ENCODE measurements around the gene GRK4. TPM values are rescaled to one million over a fixed set of nuclear protein-coding genes. Genes with fewer than 3 reads are reported as not detected.

Gene GRK4
- total and polyA plus RNA-seq, 2 of the 4 experiments (the other 2 are of a cell fraction): 1.6 to 2.2 TPM

DNA sequence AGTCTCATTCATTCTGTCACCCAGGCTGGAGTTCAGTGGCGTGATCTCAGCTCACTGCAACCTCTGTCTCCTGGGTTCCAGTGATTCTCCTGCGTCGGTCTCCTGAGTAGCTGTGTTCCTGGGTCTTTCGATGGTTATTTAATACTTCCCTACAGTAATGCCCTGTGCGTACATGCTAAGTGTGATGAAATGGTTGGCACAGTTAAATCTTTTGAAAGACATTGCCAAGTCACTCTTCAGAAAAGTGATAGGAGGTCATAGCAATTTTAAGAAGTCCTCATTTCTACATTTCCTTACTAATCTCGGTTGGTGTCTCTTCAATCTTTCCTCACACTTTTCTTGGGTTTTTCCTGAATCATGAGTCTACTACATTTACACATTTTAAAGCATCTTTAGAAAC, 96.6 kb downstream of the GRK4 start:
- intact Hi-C loops (cut with micrococcal nuclease): no loop called here
- POLR2A ChIA-PET (ENCODE audit: unreplicated experiment): no interaction called here
- no peaks in the 10 kb centered on the region for H3K9me1 ChIP-seq (ENCODE audit: insufficient read depth, low read length)

More for the DNA sequence above, 96.6 kb downstream of the GRK4 start:
- Histone ChIP-seq H3K27ac (ENCODE audit: insufficient read depth, low read length) (no peak overlapping the region), H2BK5ac (ENCODE audit: low read depth, low read length, poor library complexity, severe bottlenecking) (no peak overlapping the region), H3K36me3 (ENCODE audit: control insufficient read depth, insufficient read depth, low read length) (no peaks in the 10 kb centered on the region), H3K79me1 (ENCODE audit: low read depth in 1 of 2, low read length in 2 of 2) (no peaks in the 10 kb centered on the region), H3K56ac (ENCODE audit: extremely low read depth, insufficient read depth, low read length) (no peak overlapping the region), H2AFZ (replicated peaks; ENCODE audit: low read length, poor library complexity) (no peak overlapping the region), H3K4me2 (ENCODE audit: low read depth, low read length) (no peak overlapping the region), H4K91ac (ENCODE audit: insufficient read depth, low read depth, low read length) (no peak overlapping the region), H3K9ac (ENCODE audit: low read depth, low read length) (no peak overlapping the region), H3K14ac (replicated peaks; ENCODE audit: low read depth, low read length) (no peak overlapping the region), H2BK20ac (ENCODE audit: low read depth, low read length) (no peak overlapping the region), H4K20me1 (ENCODE audit: insufficient read depth, low read length) (no peaks in the 10 kb centered on the region), H2BK120ac (ENCODE audit: low read depth, low read length) (no peak overlapping the region), H2AK5ac (ENCODE audit: low read depth, low read length) (no peak overlapping the region), H3K4ac (ENCODE audit: low read depth, low read length) (no peak overlapping the region), H3K4me3 (ENCODE audit: insufficient read depth, low read depth, low read length) (no peak overlapping the region), H3K18ac (ENCODE audit: low read depth, low read length) (no peak overlapping the region), H4K5ac (ENCODE audit: low read depth, low read length) (no peak overlapping the region), H4K8ac (ENCODE audit: low read depth in 2 of 2, low read length in 2 of 2) (no peak overlapping the region), H2AK9ac (replicated peaks; ENCODE audit: low read depth, low read length, poor library complexity) (no peak overlapping the region), H3K4me1 (ENCODE audit: control insufficient read depth, insufficient read depth, low read length) (peaks cover 2% of the 10 kb centered on the region; the same call in 1 of the 2 replicates), H3K9me3 (ENCODE audit: control insufficient read depth, insufficient read depth, low read length) (peaks cover 6% of the 10 kb centered on the region), H2BK15ac (ENCODE audit: low read depth, low read length) (no peak overlapping the region), H3K27me3 (ENCODE audit: control insufficient read depth, insufficient read depth, low read length) (peaks cover 25% of the 10 kb centered on the region), H3K23ac (ENCODE audit: low read depth, low read length) (no peak overlapping the region)
- no CpG with 5 or more reads among the region's 6 CpGs for WGBS, 2 experiments (ENCODE audit: extremely low coverage in 2 of 2, insufficient read length in 1 of 2)
- TF ChIP-seq RCOR1 (IDR thresholded peaks at IDR 0.05; ENCODE audit: insufficient replicate concordance, low read length): no peak
- no peak for TF ChIP-seq RFX5 (IDR thresholded peaks at IDR 0.05; ENCODE audit: low read depth, low read length)
- TF ChIP-seq, protein P1, sequence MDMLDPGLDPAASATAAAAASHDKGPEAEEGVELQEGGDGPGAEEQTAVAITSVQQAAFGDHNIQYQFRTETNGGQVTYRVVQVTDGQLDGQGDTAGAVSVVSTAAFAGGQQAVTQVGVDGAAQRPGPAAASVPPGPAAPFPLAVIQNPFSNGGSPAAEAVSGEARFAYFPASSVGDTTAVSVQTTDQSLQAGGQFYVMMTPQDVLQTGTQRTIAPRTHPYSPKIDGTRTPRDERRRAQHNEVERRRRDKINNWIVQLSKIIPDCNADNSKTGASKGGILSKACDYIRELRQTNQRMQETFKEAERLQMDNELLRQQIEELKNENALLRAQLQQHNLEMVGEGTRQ (IDR thresholded peaks at IDR 0.05; ENCODE audit: low read depth, low read length): no peak
- TF ChIP-seq CHD1 (IDR thresholded peaks at IDR 0.05; ENCODE audit: low read depth, low read length): no peak
- TF ChIP-seq FOS (IDR thresholded peaks at IDR 0.05; ENCODE audit: low read depth, low read length): no peak
- no peak for TF ChIP-seq MXI1 (IDR thresholded peaks at IDR 0.05; ENCODE audit: borderline replicate concordance, low read depth, low read length)
- TF ChIP-seq CEBPB (IDR thresholded peaks at IDR 0.05; ENCODE audit: low read depth, low read length): no peak
- TF ChIP-seq, protein P2, sequence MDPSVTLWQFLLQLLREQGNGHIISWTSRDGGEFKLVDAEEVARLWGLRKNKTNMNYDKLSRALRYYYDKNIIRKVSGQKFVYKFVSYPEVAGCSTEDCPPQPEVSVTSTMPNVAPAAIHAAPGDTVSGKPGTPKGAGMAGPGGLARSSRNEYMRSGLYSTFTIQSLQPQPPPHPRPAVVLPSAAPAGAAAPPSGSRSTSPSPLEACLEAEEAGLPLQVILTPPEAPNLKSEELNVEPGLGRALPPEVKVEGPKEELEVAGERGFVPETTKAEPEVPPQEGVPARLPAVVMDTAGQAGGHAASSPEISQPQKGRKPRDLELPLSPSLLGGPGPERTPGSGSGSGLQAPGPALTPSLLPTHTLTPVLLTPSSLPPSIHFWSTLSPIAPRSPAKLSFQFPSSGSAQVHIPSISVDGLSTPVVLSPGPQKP (IDR thresholded peaks at IDR 0.05; ENCODE audit: borderline replicate concordance, low read depth, low read length): no peak
- CTCF ChIA-PET: no interaction called here
- dilution Hi-C loops (cut with HindIII; ENCODE audit: low sequenced_read_pairs, unreplicated experiment) (no loop called here), in situ Hi-C loops (cut with MboI; ENCODE audit: low sequenced_read_pairs) (no loop called here)
- DNase-seq: no peak
- ATAC-seq (ENCODE audit: low read depth): no peak
- BruUV-seq (replicated peaks): no TSS peak
